MCF 10A (cell line): ENCODE measurements around the gene DMBT1. TPM values are rescaled to one million over a fixed set of nuclear protein-coding genes. Genes with fewer than 3 reads are reported as not detected.

ENCODE experiments used
- BruUV-seq: library from RNA; stranded (reverse); fragments of 400-500 nt; replicated peaks from 2 replicates; lab custom pipeline; 2021; lab: Mats Ljungman, UMichigan
- CTCF ChIA-PET: fragments of 300-600 bp; sonication (Branson Sonifier 250); formaldehyde crosslinking; extraction: SDS; loops from one replicate; lab custom pipeline; 2021; ENCODE audit warnings: antibody characterized with exemption, inconsistent platforms; lab: Yijun Ruan, JAX
- POLR2A ChIA-PET: fragments of 300-600, 350-650 bp; sonication (Branson Sonifier 250); formaldehyde crosslinking; extraction: SDS; loops from one replicate; lab custom pipeline; 2020; ENCODE audit warnings: antibody characterized with exemption, inconsistent platforms; lab: Yijun Ruan, JAX
- DNase-seq: peaks from one replicate; pipeline ENCODE4 v3.0.0-alpha.2; 2018; ENCODE audit not compliant: unreplicated experiment
- H3K27ac Mint-ChIP-seq: one replicate; pipeline ENCODE4 v1.8.0; 2022; ENCODE audit warnings: mild to moderate bottlenecking, low read depth, mixed read lengths; ENCODE audit not compliant: unreplicated experiment
- H3K27me3 Mint-ChIP-seq: one replicate; pipeline ENCODE4 v1.8.0; 2022; ENCODE audit warnings: mixed read lengths; ENCODE audit not compliant: insufficient read depth, unreplicated experiment
- H3K36me3 Mint-ChIP-seq: one replicate; pipeline ENCODE4 v1.8.0; 2022; ENCODE audit warnings: mild to moderate bottlenecking, moderate library complexity, mixed read lengths; ENCODE audit not compliant: insufficient read depth, unreplicated experiment
- H3K4me1 Mint-ChIP-seq: one replicate; pipeline ENCODE4 v1.8.0; 2022; ENCODE audit warnings: mixed read lengths; ENCODE audit not compliant: insufficient read depth, unreplicated experiment
- H3K4me3 Mint-ChIP-seq: one replicate; pipeline ENCODE4 v1.8.0; 2022; ENCODE audit warnings: mild to moderate bottlenecking, moderate library complexity, mixed read lengths; ENCODE audit not compliant: unreplicated experiment
- H3K9me3 Mint-ChIP-seq: one replicate; pipeline ENCODE4 v1.8.0; 2022; ENCODE audit warnings: mixed read lengths; ENCODE audit not compliant: unreplicated experiment
- CTCF ChIP-seq: fragments of 200-600 bp; IDR thresholded peaks from one replicate; pipeline ENCODE4 v1.8.0; 2022; ENCODE audit warnings: antibody characterized with exemption, mild to moderate bottlenecking; ENCODE audit not compliant: unreplicated experiment
- intact Hi-C: fragments of 100-400 bp; cut with micrococcal nuclease; formaldehyde crosslinking; loops from 2 replicates; pipeline ENCODE4 v1.14.1; 2022
- total RNA-seq: library from RNA; stranded (reverse); gene quantifications from 2 replicates; pipeline ENCODE4 v1.2.3, GENCODE V29; 2022

Gene DMBT1
- total RNA-seq, 1 experiment from 2014 or later, result 7.6 TPM

DNA sequence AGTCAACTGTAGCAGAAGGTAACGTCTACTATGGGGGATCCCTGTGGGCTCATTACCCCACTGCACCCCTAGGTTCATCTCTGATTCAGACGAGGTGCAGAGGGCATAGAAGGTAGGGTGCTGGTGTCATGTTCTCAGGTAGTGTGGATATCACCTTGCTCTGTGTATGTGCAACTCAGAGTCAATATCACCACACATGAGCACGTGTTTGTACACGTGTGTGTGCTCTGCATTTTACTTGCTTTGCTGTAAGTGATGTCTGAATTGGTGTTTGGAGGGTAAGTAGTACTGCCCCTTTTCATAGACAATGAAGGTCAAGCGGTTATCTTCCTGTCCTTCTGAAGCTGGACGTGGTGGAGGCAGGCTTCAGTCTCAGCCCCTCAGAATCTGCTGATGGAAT, 10.4 kb downstream of the DMBT1 start:
- TF ChIP-seq CTCF, result no peak
- no TSS peak for BruUV-seq
- peaks cover 6% of the 10 kb centered on the region for H3K36me3 Mint-ChIP-seq
- H3K4me1 Mint-ChIP-seq, result peaks cover 3% of the 10 kb centered on the region
- DNase-seq, result no peak
- ChIA-PET CTCF (interaction anchor here (0.6 kb wide), 1 partner anchor 201 kb away, joined by 4 read pairs; no protein-coding TSS in a partner anchor), POLR2A (no interaction called here)
- H3K9me3 Mint-ChIP-seq, result no peaks in the 10 kb centered on the region
- H3K27me3 Mint-ChIP-seq, result no peaks in the 10 kb centered on the region
- intact Hi-C loops, result no loop called here
- no peak overlapping the region for H3K27ac Mint-ChIP-seq
- no peak overlapping the region for H3K4me3 Mint-ChIP-seq

DNA sequence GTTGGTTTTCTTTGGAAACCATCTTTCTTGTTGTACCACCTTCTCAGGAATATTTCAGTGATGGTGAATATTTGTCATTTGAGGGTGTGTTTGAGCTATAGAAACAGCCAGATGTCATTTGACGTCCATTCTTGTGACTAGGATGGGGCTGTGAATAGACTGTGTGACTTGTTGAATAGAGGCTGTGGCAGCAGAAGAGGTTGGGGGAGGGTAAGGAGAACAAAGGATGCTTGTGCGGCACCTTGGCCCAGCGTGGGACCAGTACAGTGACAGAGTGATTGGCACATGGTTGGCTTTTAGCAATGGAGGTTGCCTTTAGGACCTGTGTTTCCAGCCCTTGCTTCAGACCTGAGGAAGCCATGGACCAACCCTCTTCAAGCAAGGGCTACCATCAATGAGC, 11.3 kb downstream of the DMBT1 start:
- H3K9me3 Mint-ChIP-seq, result no peaks in the 10 kb centered on the region
- intact Hi-C loops, result no loop called here
- no peak for TF ChIP-seq CTCF
- H3K27me3 Mint-ChIP-seq, result no peaks in the 10 kb centered on the region
- CTCF ChIA-PET, result interaction anchor here (0.5 kb wide), 1 partner anchor 306 kb away, joined by 7 read pairs; no protein-coding TSS in a partner anchor
- no peak overlapping the region for H3K27ac Mint-ChIP-seq
- POLR2A ChIA-PET, result no interaction called here
- peaks cover 7% of the 10 kb centered on the region for H3K36me3 Mint-ChIP-seq
- DNase-seq, result no peak
- H3K4me3 Mint-ChIP-seq, result no peak overlapping the region
- H3K4me1 Mint-ChIP-seq, result no peaks in the 10 kb centered on the region
- BruUV-seq, result no TSS peak

DNA sequence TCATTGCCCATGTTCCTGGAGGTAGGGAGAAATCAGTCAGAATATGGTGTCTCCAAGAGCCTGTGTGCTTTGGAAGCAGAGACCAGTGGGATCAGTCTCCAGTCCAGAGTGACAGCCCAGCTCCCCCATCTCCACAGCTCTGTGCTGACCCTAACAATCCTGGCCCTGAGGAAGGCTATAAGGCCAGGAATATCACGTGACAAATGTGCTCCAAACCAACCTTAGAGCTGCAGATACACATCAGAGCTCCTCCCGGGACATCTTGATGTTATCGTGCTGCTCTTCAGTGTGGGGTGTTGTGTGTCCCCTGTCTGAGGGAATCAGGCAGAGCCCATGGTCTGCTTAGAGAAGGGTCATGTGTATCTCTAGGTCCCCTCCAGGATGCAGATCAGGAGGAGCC, 15.2 kb downstream of the DMBT1 start:
- no peak for TF ChIP-seq CTCF
- DNase-seq, result no peak
- Mint-ChIP-seq H3K9me3 (no peaks in the 10 kb centered on the region), H3K4me1 (no peaks in the 10 kb centered on the region), H3K27me3 (no peaks in the 10 kb centered on the region), H3K36me3 (peaks cover 12% of the 10 kb centered on the region), H3K27ac (no peak overlapping the region), H3K4me3 (no peak overlapping the region)
- CTCF ChIA-PET, result interaction anchor here (1.1 to 1.7 kb wide), 2 partner anchors 10 to 140 kb away, joined by 3 to 6 read pairs; no protein-coding TSS in a partner anchor
- no TSS peak for BruUV-seq
- intact Hi-C loops, result no loop called here
- POLR2A ChIA-PET, result no interaction called here

- Mint-ChIP-seq H3K4me3 (no peak overlapping the region), H3K4me1 (no peaks in the 10 kb centered on the region), H3K9me3 (no peaks in the 10 kb centered on the region), H3K36me3 (peaks cover 12% of the 10 kb centered on the region), H3K27me3 (no peaks in the 10 kb centered on the region), H3K27ac (no peak overlapping the region)
- no peak for TF ChIP-seq CTCF
- POLR2A ChIA-PET, result no interaction called here
- CTCF ChIA-PET, result interaction anchor here (0.6 to 1.7 kb wide), 3 partner anchors 11 to 169 kb away, joined by 3 to 6 read pairs (median 3); no protein-coding TSS in a partner anchor
- intact Hi-C loops, result no loop called here
- no peak for DNase-seq
- no TSS peak for BruUV-seq
Measured at GRCh38 chr10:122576291-122576690, 15.7 kb downstream of the DMBT1 start.
